Measurements from ENCODE around the gene CTDSPL. TPM values are rescaled to one million over a fixed set of nuclear protein-coding genes. Genes with fewer than 3 reads are reported as not detected.

The CTDSPL gene
- total and polyA plus RNA-seq, 2 of the 8 experiments (the other 6 are each of a cell fraction or from before 2014, with no cell fraction given): 20.3 to 42.2 TPM

- Histone ChIP-seq H4K5ac (ENCODE audit: insufficient read length, low read depth, low read length) (no peak overlapping the region), H4K8ac (ENCODE audit: extremely low read depth, insufficient read depth, low read length) (no peak overlapping the region), H3K4me2 (ENCODE audit: insufficient read depth in 1 of 2, low read depth in 2 of 2, low read length in 2 of 2) (no peak overlapping the region), H2BK120ac (replicated peaks; ENCODE audit: low read depth, low read length) (no peak overlapping the region), H2BK20ac (ENCODE audit: low read length) (no peak overlapping the region), H3K27ac (ENCODE audit: low read depth, low read length) (no peak overlapping the region), H3K4me3 (ENCODE audit: extremely low read depth in 1 of 4, insufficient read depth in 2 of 4, low read depth in 3 of 4, low read length in 4 of 4) (no peak overlapping the region), H3K4me1 (replicated peaks in 1 of 4; ENCODE audit: control insufficient read depth in 3 of 4, insufficient read depth in 4 of 4, low read length in 3 of 4) (no peaks in the 10 kb centered on the region), H2BK12ac (ENCODE audit: low read depth, low read length) (no peak overlapping the region), H3K18ac (ENCODE audit: extremely low read depth, low read length) (no peak overlapping the region), H4K91ac (replicated peaks; ENCODE audit: insufficient read length, low read length) (no peak overlapping the region), H3K79me1 (ENCODE audit: low read depth, low read length) (peaks cover 2% of the 10 kb centered on the region; the same call in 1 of the 2 replicates), H2BK5ac (ENCODE audit: low read depth, low read length) (no peak overlapping the region), H3K27me3 (replicated peaks in 1 of 4; ENCODE audit: control insufficient read depth in 3 of 4, extremely low read depth in 1 of 4, insufficient read depth in 3 of 4, low read length in 3 of 4) (no peaks in the 10 kb centered on the region), H2AFZ (ENCODE audit: low read length) (no peak overlapping the region), H2AK5ac (ENCODE audit: low read depth, low read length) (no peak overlapping the region), H3K56ac (replicated peaks; ENCODE audit: insufficient read length, low read depth, low read length) (no peak overlapping the region), H3K23ac (ENCODE audit: insufficient read length) (no peak overlapping the region), H3K36me3 (ENCODE audit: control insufficient read depth in 2 of 4, insufficient read depth in 4 of 4, low read length in 3 of 4) (no peaks in the 10 kb centered on the region), H3K9ac (replicated peaks in 1 of 4; ENCODE audit: extremely low read depth in 1 of 4, low read depth in 3 of 4, low read length in 3 of 4) (no peak overlapping the region), H3K79me2 (ENCODE audit: control insufficient read depth in 1 of 2, insufficient read depth in 2 of 2, low read length in 2 of 2) (peaks cover 0 to 6% of the 10 kb centered on the region in 2 experiments; a peak in 1 of 4 replicates), H3K23me2 (ENCODE audit: low read depth, low read length) (no peaks in the 10 kb centered on the region; the same call in 1 of the 2 replicates), H4K20me1 (replicated peaks in 1 of 2; ENCODE audit: control insufficient read depth in 1 of 2, insufficient read depth in 2 of 2, low read length in 2 of 2) (peaks cover 0 to 3% of the 10 kb centered on the region in 2 experiments), H3K4ac (replicated peaks; ENCODE audit: insufficient read length, low read depth, low read length) (no peak overlapping the region), H2BK15ac (ENCODE audit: low read length) (no peak overlapping the region), H3K14ac (ENCODE audit: insufficient read length) (no peak overlapping the region), H3K9me3 (ENCODE audit: insufficient read depth in 2 of 2, low read depth in 1 of 2, low read length in 1 of 2) (no peaks in the 10 kb centered on the region)
- DNase-seq (ENCODE audit: low read depth in 1 of 2, low spot score in 2 of 2) (no peak), FAIRE-seq (no peak)
- CTCF ChIA-PET (ENCODE audit: partially characterized antibody): interaction anchor here (0.8 to 1.9 kb wide), 7 partner anchors 10 to 677 kb away, joined by 3 to 7 read pairs (median 3); no protein-coding TSS in a partner anchor
- POLR2A ChIA-PET (ENCODE audit: partially characterized antibody): interaction anchor here (1.6 kb wide), 1 partner anchor 11 kb away, joined by 4 read pairs; no protein-coding TSS in a partner anchor
- no peak for TF ChIP-seq EP300 (IDR thresholded peaks at IDR 0.05; ENCODE audit: borderline replicate concordance in 1 of 2, low read depth in 2 of 2, low read length in 2 of 2)
- no peak for TF ChIP-seq SIX5 (IDR thresholded peaks at IDR 0.05; ENCODE audit: low read depth, low read length)
- no peak for TF ChIP-seq SRF (IDR thresholded peaks at IDR 0.05; ENCODE audit: low read depth, low read length)
- TF ChIP-seq CREB1 (IDR thresholded peaks at IDR 0.05): no peak
- TF ChIP-seq YY1 (IDR thresholded peaks at IDR 0.05; ENCODE audit: low read depth, low read length): no peak
- TF ChIP-seq RBBP5 (IDR thresholded peaks at IDR 0.05; ENCODE audit: borderline replicate concordance, low read depth, low read length): no peak
- TF ChIP-seq GABPA (IDR thresholded peaks at IDR 0.05; ENCODE audit: borderline replicate concordance, insufficient read depth, low read length): no peak
- TF ChIP-seq POLR2AphosphoS5 (IDR thresholded peaks at IDR 0.05; ENCODE audit: low read depth, low read length): no peak
- TF ChIP-seq RXRA (IDR thresholded peaks at IDR 0.05; ENCODE audit: insufficient read depth, low read depth, low read length): no peak
- no peak for TF ChIP-seq SP1 (IDR thresholded peaks at IDR 0.05; ENCODE audit: low read depth, low read length)
- 89% methylated on average over 1 of the region's 1 CpG; no CpG with 5 or more reads in 1 of the 2 experiments for WGBS, 2 experiments (ENCODE audit: extremely low coverage in 1 of 2, insufficient coverage in 1 of 2, insufficient read length in 1 of 2, insufficient replicate concordance in 2 of 2, low coverage in 1 of 2, low lambda C conversion rate in 2 of 2, missing lambda C conversion rate in 1 of 2)
These were observed 24.7 kb downstream of the CTDSPL start for GRCh38 chr3:37886395-37886794.
